Cardiac muscle cell (in vitro differentiated cells and primary cell): ENCODE data around the gene EMD. TPM values are rescaled to one million over a fixed set of nuclear protein-coding genes. Genes with fewer than 3 reads are reported as not detected.

ENCODE experiments used
- DNase-seq, 2 donors: peaks; one replicate each; pipeline versions ENCODE4 v3.0.0 to v3.0.0-alpha.2; 2010 to 2017; ENCODE audit warnings: low read depth in 1 of 2, low spot score in 1 of 2
- H3K27ac ChIP-seq: fragments of 200-600 bp; sonication (generic); 2 replicates; pipeline ENCODE4 v1.5.1; 2016
- H3K27me3 ChIP-seq: fragments of 200-600 bp; sonication (generic); 2 replicates; pipeline ENCODE4 v1.6.0; 2016; ENCODE audit warnings: control low read depth
- H3K36me3 ChIP-seq: fragments of 200-600 bp; sonication (generic); 2 replicates; pipeline ENCODE4 v1.5.1; 2016; ENCODE audit warnings: control low read depth
- H3K4me1 ChIP-seq: fragments of 200-600 bp; sonication (generic); 2 replicates; pipeline ENCODE4 v1.8.1; 2017; ENCODE audit warnings: low read depth, mild to moderate bottlenecking, mixed run types
- H3K4me3 ChIP-seq: fragments of 200-600 bp; sonication (generic); 2 replicates; pipeline ENCODE4 v1.5.1; 2016; ENCODE audit warnings: mild to moderate bottlenecking
- H3K9me3 ChIP-seq: fragments of 200-600 bp; sonication (generic); 2 replicates; pipeline ENCODE4 v1.5.1; 2017; ENCODE audit warnings: low read depth, mild to moderate bottlenecking, control low read depth
- CTCF ChIP-seq: IDR thresholded peaks from 2 replicates; pipeline ENCODE4 v1.5.1; 2012; ENCODE audit warnings: low read depth, mild to moderate bottlenecking, low read length
- polyA plus RNA-seq: library from polyadenylated mRNA; unstranded; fragments of >200 nt; fragmentation: Nextera tagmentation; extraction: Ambion mirVana; gene quantifications from 2 replicates; pipeline ENCODE4 v1.2.1, GENCODE V29; 2016
- total RNA-seq: library from RNA; depleted of rRNA; stranded (reverse); fragments of >200 nt; gene quantifications from 2 replicates; pipeline ENCODE4 v1.2.3, GENCODE V29; 2016

EMD gene
- total and polyA plus RNA-seq, 2 experiments from 2014 or later, result 56.9 to 77.7 TPM

GRCh38 chrX:154348114-154348531, 31.0 kb upstream of the EMD start:
- no peak overlapping the region for H3K27ac ChIP-seq
- H3K4me3 ChIP-seq, result no peak overlapping the region
- no peaks in the 10 kb centered on the region for H3K27me3 ChIP-seq
- peak in 1 of 2 donors; percentile 50 for DNase-seq
- TF ChIP-seq CTCF, result no peak
- no peaks in the 10 kb centered on the region for H3K4me1 ChIP-seq
- no peaks in the 10 kb centered on the region for H3K9me3 ChIP-seq
- peaks cover 13% of the 10 kb centered on the region for H3K36me3 ChIP-seq

GRCh38 chrX:154348646-154349358, 30.3 kb upstream of the EMD start:
- DNase-seq, result peak; percentile 1 to 7
- Histone ChIP-seq H3K27ac (peak overlapping the region; percentile 51), H3K4me3 (no peak overlapping the region), H3K36me3 (peaks cover 20% of the 10 kb centered on the region), H3K27me3 (no peaks in the 10 kb centered on the region), H3K9me3 (no peaks in the 10 kb centered on the region), H3K4me1 (no peaks in the 10 kb centered on the region)
- TF ChIP-seq CTCF, result no peak

GRCh38 chrX:154349359-154349935, 29.6 kb upstream of the EMD start:
- peak; percentile 0 to 9 for DNase-seq
- Histone ChIP-seq H3K27ac (peak overlapping the region; percentile 51), H3K27me3 (no peaks in the 10 kb centered on the region), H3K9me3 (no peaks in the 10 kb centered on the region), H3K36me3 (peaks cover 26% of the 10 kb centered on the region), H3K4me1 (no peaks in the 10 kb centered on the region), H3K4me3 (no peak overlapping the region)
- TF ChIP-seq CTCF, result no peak

- TF ChIP-seq CTCF, result no peak
- peaks cover 29% of the 10 kb centered on the region for H3K36me3 ChIP-seq
- DNase-seq, result peak; percentile 0 to 3
- H3K27ac ChIP-seq, result no peak overlapping the region
- no peak overlapping the region for H3K4me3 ChIP-seq
- no peaks in the 10 kb centered on the region for H3K9me3 ChIP-seq
- no peaks in the 10 kb centered on the region for H3K27me3 ChIP-seq
- H3K4me1 ChIP-seq, result no peaks in the 10 kb centered on the region
Measured at GRCh38 chrX:154349979-154350378, 29.1 kb upstream of the EMD start.

- no peaks in the 10 kb centered on the region for H3K27me3 ChIP-seq
- H3K9me3 ChIP-seq, result no peaks in the 10 kb centered on the region
- H3K4me3 ChIP-seq, result no peak overlapping the region
- TF ChIP-seq CTCF, result no peak
- peak overlapping the region; percentile 45 for H3K27ac ChIP-seq
- peak; percentile 0 to 6 for DNase-seq
- H3K4me1 ChIP-seq, result no peaks in the 10 kb centered on the region
- peaks cover 31% of the 10 kb centered on the region for H3K36me3 ChIP-seq
Measured at GRCh38 chrX:154350429-154351182, 28.5 kb upstream of the EMD start.
